ENCODE measurements around the gene AMY1B. TPM values are rescaled to one million over a fixed set of nuclear protein-coding genes. Genes with fewer than 3 reads are reported as not detected.
"Not testable (repeated sequence)": the region's sequence is repeated elsewhere in the genome, so short reads cannot be mapped to it uniquely, and the experiment has no call there.

Gene AMY1B
- total and polyA plus RNA-seq, 2 donors, result 0.14 to 1.2 TPM

GRCh38 chr1:103700669-103701068 is 4.7 kb upstream of the AMY1B start:
- not testable (repeated sequence) for H3K9me3 ChIP-seq (ENCODE audit: control insufficient read depth in 2 of 2, insufficient read depth in 1 of 2, low read length in 1 of 2); H3K4me1 ChIP-seq (ENCODE audit: control insufficient read depth in 2 of 2, insufficient read depth in 2 of 2, low read length in 2 of 2); DNase-seq (ENCODE audit: low read depth in 6 of 9, low spot score in 9 of 9); H3K27ac ChIP-seq (ENCODE audit: low read depth in 1 of 2, low read length in 1 of 2); H3K4me3 ChIP-seq (ENCODE audit: low read length in 2 of 2); H3K36me3 ChIP-seq (ENCODE audit: control insufficient read depth in 2 of 2, insufficient read depth in 2 of 2, low read length in 1 of 2); H3K27me3 ChIP-seq (ENCODE audit: control insufficient read depth in 2 of 2, insufficient read depth in 1 of 2, low read length in 1 of 2)
- no CpG with 5 or more reads among the region's 4 CpGs for WGBS

GRCh38 chr1:103697430-103697829 is 1.4 kb upstream of the AMY1B start:
- H3K27ac ChIP-seq (ENCODE audit: low read depth in 1 of 2, low read length in 1 of 2); H3K9me3 ChIP-seq (ENCODE audit: control insufficient read depth in 2 of 2, insufficient read depth in 1 of 2, low read length in 1 of 2); H3K4me3 ChIP-seq (ENCODE audit: low read length in 2 of 2); DNase-seq (ENCODE audit: low read depth in 6 of 9, low spot score in 9 of 9); H3K4me1 ChIP-seq (ENCODE audit: control insufficient read depth in 2 of 2, insufficient read depth in 2 of 2, low read length in 2 of 2); H3K27me3 ChIP-seq (ENCODE audit: control insufficient read depth in 2 of 2, insufficient read depth in 1 of 2, low read length in 1 of 2); H3K36me3 ChIP-seq (ENCODE audit: control insufficient read depth in 2 of 2, insufficient read depth in 2 of 2, low read length in 1 of 2): not testable (repeated sequence)
- WGBS, result no CpG with 5 or more reads among the region's 6 CpGs

GRCh38 chr1:103676335-103676734 is 19.7 kb downstream of the AMY1B start:
- not testable (repeated sequence) for H3K4me3 ChIP-seq (ENCODE audit: low read length in 2 of 2); H3K27ac ChIP-seq (ENCODE audit: low read depth in 1 of 2, low read length in 1 of 2); H3K36me3 ChIP-seq (ENCODE audit: control insufficient read depth in 2 of 2, insufficient read depth in 2 of 2, low read length in 1 of 2); H3K4me1 ChIP-seq (ENCODE audit: control insufficient read depth in 2 of 2, insufficient read depth in 2 of 2, low read length in 2 of 2); H3K9me3 ChIP-seq (ENCODE audit: control insufficient read depth in 2 of 2, insufficient read depth in 1 of 2, low read length in 1 of 2); H3K27me3 ChIP-seq (ENCODE audit: control insufficient read depth in 2 of 2, insufficient read depth in 1 of 2, low read length in 1 of 2); DNase-seq (ENCODE audit: low read depth in 6 of 9, low spot score in 9 of 9)
- no CpG with 5 or more reads among the region's 3 CpGs for WGBS

GRCh38 chr1:103655460-103655859 is 40.5 kb downstream of the AMY1B start, which contains the start of gene AMY1A:
AMY1A (plus strand) TSS chr1:103655760; CDS start chr1:103656331, 571 bp downstream.
- not testable (repeated sequence) for H3K36me3 ChIP-seq (ENCODE audit: control insufficient read depth in 2 of 2, insufficient read depth in 2 of 2, low read length in 1 of 2); H3K27me3 ChIP-seq (ENCODE audit: control insufficient read depth in 2 of 2, insufficient read depth in 1 of 2, low read length in 1 of 2); DNase-seq (ENCODE audit: low read depth in 6 of 9, low spot score in 9 of 9); H3K27ac ChIP-seq (ENCODE audit: low read depth in 1 of 2, low read length in 1 of 2); H3K4me1 ChIP-seq (ENCODE audit: control insufficient read depth in 2 of 2, insufficient read depth in 2 of 2, low read length in 2 of 2); H3K9me3 ChIP-seq (ENCODE audit: control insufficient read depth in 2 of 2, insufficient read depth in 1 of 2, low read length in 1 of 2); H3K4me3 ChIP-seq (ENCODE audit: low read length in 2 of 2)
- no CpG with 5 or more reads among the region's 5 CpGs for WGBS

- not testable (repeated sequence) for H3K4me1 ChIP-seq (ENCODE audit: control insufficient read depth in 2 of 2, insufficient read depth in 2 of 2, low read length in 2 of 2); H3K27me3 ChIP-seq (ENCODE audit: control insufficient read depth in 2 of 2, insufficient read depth in 1 of 2, low read length in 1 of 2); DNase-seq (ENCODE audit: low read depth in 6 of 9, low spot score in 9 of 9); H3K4me3 ChIP-seq (ENCODE audit: low read length in 2 of 2); H3K9me3 ChIP-seq (ENCODE audit: control insufficient read depth in 2 of 2, insufficient read depth in 1 of 2, low read length in 1 of 2); H3K27ac ChIP-seq (ENCODE audit: low read depth in 1 of 2, low read length in 1 of 2); H3K36me3 ChIP-seq (ENCODE audit: control insufficient read depth in 2 of 2, insufficient read depth in 2 of 2, low read length in 1 of 2)
- WGBS, result no CpG with 5 or more reads among the region's 6 CpGs
Observed at GRCh38 chr1:103654133-103654532, 41.9 kb downstream of the AMY1B start.

GRCh38 chr1:103650889-103651288 is 45.1 kb downstream of the AMY1B start:
- no CpG with 5 or more reads among the region's 4 CpGs for WGBS
- H3K36me3 ChIP-seq (ENCODE audit: control insufficient read depth in 2 of 2, insufficient read depth in 2 of 2, low read length in 1 of 2); H3K4me1 ChIP-seq (ENCODE audit: control insufficient read depth in 2 of 2, insufficient read depth in 2 of 2, low read length in 2 of 2); H3K27ac ChIP-seq (ENCODE audit: low read depth in 1 of 2, low read length in 1 of 2); H3K4me3 ChIP-seq (ENCODE audit: low read length in 2 of 2); DNase-seq (ENCODE audit: low read depth in 6 of 9, low spot score in 9 of 9); H3K9me3 ChIP-seq (ENCODE audit: control insufficient read depth in 2 of 2, insufficient read depth in 1 of 2, low read length in 1 of 2); H3K27me3 ChIP-seq (ENCODE audit: control insufficient read depth in 2 of 2, insufficient read depth in 1 of 2, low read length in 1 of 2): not testable (repeated sequence)

GRCh38 chr1:103650305-103650704 is 45.7 kb downstream of the AMY1B start:
- not testable (repeated sequence) for H3K4me1 ChIP-seq (ENCODE audit: control insufficient read depth in 2 of 2, insufficient read depth in 2 of 2, low read length in 2 of 2); H3K27ac ChIP-seq (ENCODE audit: low read depth in 1 of 2, low read length in 1 of 2); DNase-seq (ENCODE audit: low read depth in 6 of 9, low spot score in 9 of 9); H3K27me3 ChIP-seq (ENCODE audit: control insufficient read depth in 2 of 2, insufficient read depth in 1 of 2, low read length in 1 of 2); H3K36me3 ChIP-seq (ENCODE audit: control insufficient read depth in 2 of 2, insufficient read depth in 2 of 2, low read length in 1 of 2); H3K9me3 ChIP-seq (ENCODE audit: control insufficient read depth in 2 of 2, insufficient read depth in 1 of 2, low read length in 1 of 2); H3K4me3 ChIP-seq (ENCODE audit: low read length in 2 of 2)
- WGBS, result no CpG with 5 or more reads among the region's 3 CpGs

GRCh38 chr1:103643908-103644307 is 52.1 kb downstream of the AMY1B start:
- H3K27me3 ChIP-seq (ENCODE audit: control insufficient read depth in 2 of 2, insufficient read depth in 1 of 2, low read length in 1 of 2); DNase-seq (ENCODE audit: low read depth in 6 of 9, low spot score in 9 of 9); H3K9me3 ChIP-seq (ENCODE audit: control insufficient read depth in 2 of 2, insufficient read depth in 1 of 2, low read length in 1 of 2); H3K4me1 ChIP-seq (ENCODE audit: control insufficient read depth in 2 of 2, insufficient read depth in 2 of 2, low read length in 2 of 2); H3K36me3 ChIP-seq (ENCODE audit: control insufficient read depth in 2 of 2, insufficient read depth in 2 of 2, low read length in 1 of 2); H3K4me3 ChIP-seq (ENCODE audit: low read length in 2 of 2); H3K27ac ChIP-seq (ENCODE audit: low read depth in 1 of 2, low read length in 1 of 2): not testable (repeated sequence)
- no CpG with 5 or more reads among the region's 3 CpGs for WGBS

- H3K4me1 ChIP-seq (ENCODE audit: control insufficient read depth in 2 of 2, insufficient read depth in 2 of 2, low read length in 2 of 2); H3K4me3 ChIP-seq (ENCODE audit: low read length in 2 of 2); H3K27ac ChIP-seq (ENCODE audit: low read depth in 1 of 2, low read length in 1 of 2); H3K9me3 ChIP-seq (ENCODE audit: control insufficient read depth in 2 of 2, insufficient read depth in 1 of 2, low read length in 1 of 2); H3K27me3 ChIP-seq (ENCODE audit: control insufficient read depth in 2 of 2, insufficient read depth in 1 of 2, low read length in 1 of 2); DNase-seq (ENCODE audit: low read depth in 6 of 9, low spot score in 9 of 9); H3K36me3 ChIP-seq (ENCODE audit: control insufficient read depth in 2 of 2, insufficient read depth in 2 of 2, low read length in 1 of 2): not testable (repeated sequence)
- WGBS, result no CpG with 5 or more reads among the region's 3 CpGs
Observed at GRCh38 chr1:103641194-103641593, 54.8 kb downstream of the AMY1B start.

Measured in thymus (tissue), 11 donors.